HepG2 (cell line): ENCODE results near the gene ADAM15. TPM values are rescaled to one million over a fixed set of nuclear protein-coding genes. Genes with fewer than 3 reads are reported as not detected.

Experiments used
- CC2D1A ChIP-seq: sonication (generic); formaldehyde crosslinking; IDR thresholded peaks from 2 replicates; pipeline ENCODE4 v1.8.1; 2023; ENCODE audit warnings: mild to moderate bottlenecking, missing genetic modification reagents
- FOXA1 ChIP-seq, 2 experiments: fragments of 450-650 bp in 1 of 2; sonication (generic) in 1 of 2; formaldehyde crosslinking in 1 of 2; IDR thresholded peaks; 2 replicates each; pipeline versions ENCODE4 v1.4.0 to v1.6.1; 2016 to 2020; ENCODE audit warnings: missing genetic modification reagents in 1 of 2
- HIC2 ChIP-seq: sonication (generic); formaldehyde crosslinking; IDR thresholded peaks from 2 replicates; pipeline ENCODE4 v1.9.0; 2022; ENCODE audit warnings: low read depth, missing genetic modification reagents
- HNRNPK ChIP-seq: fragments of 200-400 bp; formaldehyde crosslinking; IDR thresholded peaks from 2 replicates; pipeline ENCODE4 v1.6.1; 2018; ENCODE audit warnings: low read length, low read depth, moderate library complexity, mild to moderate bottlenecking; ENCODE audit not compliant: poor library complexity, severe bottlenecking
- KDM5A ChIP-seq: fragments of 200-600 bp; sonication (generic); IDR thresholded peaks from 2 replicates; pipeline ENCODE4 v1.7.0; 2018; ENCODE audit warnings: antibody characterized with exemption, mild to moderate bottlenecking, low read length, borderline replicate concordance
- KMT2B ChIP-seq: IDR thresholded peaks from 2 replicates; pipeline ENCODE4 v1.6.1; 2016; ENCODE audit warnings: missing genetic modification reagents, missing compliant biosample characterization
- MAZ ChIP-seq, 2 experiments: sonication (generic) in 1 of 2; formaldehyde crosslinking in 1 of 2; IDR thresholded peaks; 2 replicates each; pipeline versions ENCODE4 v1.5.0 to v1.6.1; 2012 to 2020; ENCODE audit warnings: low read depth in 2 of 2, mild to moderate bottlenecking in 2 of 2, borderline replicate concordance in 1 of 2, improper control_type of control experiment in 1 of 2, low read length in 1 of 2, missing genetic modification reagents in 1 of 2, moderate library complexity in 1 of 2
- MEF2D ChIP-seq: sonication (generic); formaldehyde crosslinking; IDR thresholded peaks from 2 replicates; pipeline ENCODE4 v1.5.1; 2020; ENCODE audit warnings: mild to moderate bottlenecking, missing genetic modification reagents
- NAIF1 ChIP-seq: sonication (generic); formaldehyde crosslinking; IDR thresholded peaks from 2 replicates; pipeline ENCODE4 v1.5.0; 2020; ENCODE audit warnings: mild to moderate bottlenecking, missing genetic modification reagents, borderline replicate concordance
- POGZ ChIP-seq: sonication (generic); formaldehyde crosslinking; IDR thresholded peaks from 2 replicates; pipeline ENCODE4 v1.4.0; 2020; ENCODE audit warnings: mild to moderate bottlenecking, missing genetic modification reagents
- RFX1 ChIP-seq: fragments of 450-650 bp; IDR thresholded peaks from 2 replicates; pipeline ENCODE4 v1.6.1; 2017
- SAP130 ChIP-seq: IDR thresholded peaks from 2 replicates; pipeline ENCODE4 v1.6.1; 2016; ENCODE audit warnings: low read depth
- SP1 ChIP-seq, 2 experiments: fragments of 450-650 bp in 1 of 2; sonication (generic) in 1 of 2; formaldehyde crosslinking in 1 of 2; IDR thresholded peaks; 2 replicates each; pipeline versions ENCODE4 v1.4.0 to v1.6.1; 2016 to 2020; ENCODE audit warnings: missing genetic modification reagents in 1 of 2
- ZBTB14 ChIP-seq: sonication (generic); formaldehyde crosslinking; IDR thresholded peaks from 2 replicates; pipeline ENCODE4 v1.4.0; 2020; ENCODE audit warnings: missing genetic modification reagents
- ZBTB7A ChIP-seq: sonication (generic); formaldehyde crosslinking; IDR thresholded peaks from 2 replicates; pipeline ENCODE4 v1.8.0; 2022; ENCODE audit warnings: mild to moderate bottlenecking, missing genetic modification reagents
- ZEB1 ChIP-seq: IDR thresholded peaks from 2 replicates; pipeline ENCODE4 v1.6.1; 2012; ENCODE audit warnings: mild to moderate bottlenecking, low read depth, inconsistent platforms; ENCODE audit not compliant: insufficient replicate concordance
- ZNF33A ChIP-seq: sonication (generic); formaldehyde crosslinking; IDR thresholded peaks from 2 replicates; pipeline ENCODE4 v1.5.1; 2020; ENCODE audit warnings: missing genetic modification reagents, mild to moderate bottlenecking, moderate library complexity, borderline replicate concordance
- ZNF687 ChIP-seq: sonication (generic); formaldehyde crosslinking; IDR thresholded peaks from 2 replicates; pipeline ENCODE4 v1.5.1; 2020; ENCODE audit warnings: mild to moderate bottlenecking, missing genetic modification reagents, moderate library complexity
- ZNF788 ChIP-seq: sonication (generic); formaldehyde crosslinking; IDR thresholded peaks from 2 replicates; pipeline ENCODE4 v1.5.0; 2020; ENCODE audit warnings: mild to moderate bottlenecking, missing genetic modification reagents, borderline replicate concordance
- ZUFSP ChIP-seq: sonication (generic); formaldehyde crosslinking; IDR thresholded peaks from 2 replicates; pipeline ENCODE4 v1.9.0; 2021; ENCODE audit warnings: missing genetic modification reagents, mild to moderate bottlenecking, borderline replicate concordance
- polyA plus RNA-seq, 8 experiments: library from polyadenylated mRNA; depleted of rRNA in 3 of 8; stranded (reverse) in 7 of 8; unstranded in 1 of 8; fragments of >200 nt; fragmentation: Illumina TruSeq in 4 of 8; extraction: Trizol in 4 of 8; gene quantifications; 2 replicates each; pipeline versions ENCODE4 v1.2.1 to v1.2.3, GENCODE V29; 2011 to 2016; ENCODE audit warnings: low read depth in 4 of 8, missing spikeins in 1 of 8, mixed read lengths in 1 of 8; ENCODE audit not compliant: insufficient read depth in 1 of 8
- total RNA-seq, 5 experiments: library from RNA; depleted of rRNA; stranded (reverse); fragments of >200 nt; fragmentation: Illumina TruSeq; extraction: Trizol; gene quantifications; 2 replicates each; pipeline ENCODE4 v1.2.3, GENCODE V29; 2016; ENCODE audit warnings: low read depth in 1 of 5

The ADAM15 gene
- total and polyA plus RNA-seq, 2 of the 13 experiments (the other 11 are each of a cell fraction or from before 2014, with no cell fraction given), result 17.9 to 25.6 TPM

- TF ChIP-seq CC2D1A (CRISPR knock-in tag) (no peak), ZBTB14 (CRISPR knock-in tag) (peak; percentile 90), SAP130 (CRISPR knock-in tag) (peak; percentile 31; the same call in 1 of the 2 replicates), ZNF687 (CRISPR knock-in tag) (peak; percentile 35; the same call in 1 of the 2 replicates), ZEB1 (no peak), NAIF1 (CRISPR knock-in tag) (no peak), ZBTB7A (no peak), ZNF33A (CRISPR knock-in tag) (no peak), KDM5A (no peak), MAZ (IDR thresholded peaks at IDR 0.05; ENCODE audit: borderline replicate concordance, low read depth, low read length) (no peak), MAZ (CRISPR knock-in tag; IDR thresholded peaks at IDR 0.05; ENCODE audit: low read depth) (no peak), MEF2D (CRISPR knock-in tag) (no peak), KMT2B (CRISPR knock-in tag) (no peak), FOXA1 (IDR thresholded peaks at IDR 0.05) (no peak), FOXA1 (CRISPR knock-in tag; IDR thresholded peaks at IDR 0.05) (no peak), HNRNPK (no peak), POGZ (no peak), ZUFSP (CRISPR knock-in tag) (no peak), RFX1 (no peak), HIC2 (CRISPR knock-in tag) (no peak), ZNF788 (CRISPR knock-in tag) (no peak), SP1 (IDR thresholded peaks at IDR 0.05) (no peak), SP1 (CRISPR knock-in tag; IDR thresholded peaks at IDR 0.05) (peak; percentile 43; the same call in 1 of the 2 replicates)
Observed at GRCh38 chr1:155078469-155079209, 27.5 kb downstream of the ADAM15 start, which contains the start of gene EFNA3 (continued).
